ENCODE measurements around the gene FRAT1.
"Not testable (repeated sequence)": the region's sequence is repeated elsewhere in the genome, so short reads cannot be mapped to it uniquely, and the experiment has no call there.

The FRAT1 gene, protein sequence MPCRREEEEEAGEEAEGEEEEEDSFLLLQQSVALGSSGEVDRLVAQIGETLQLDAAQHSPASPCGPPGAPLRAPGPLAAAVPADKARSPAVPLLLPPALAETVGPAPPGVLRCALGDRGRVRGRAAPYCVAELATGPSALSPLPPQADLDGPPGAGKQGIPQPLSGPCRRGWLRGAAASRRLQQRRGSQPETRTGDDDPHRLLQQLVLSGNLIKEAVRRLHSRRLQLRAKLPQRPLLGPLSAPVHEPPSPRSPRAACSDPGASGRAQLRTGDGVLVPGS

DNA sequence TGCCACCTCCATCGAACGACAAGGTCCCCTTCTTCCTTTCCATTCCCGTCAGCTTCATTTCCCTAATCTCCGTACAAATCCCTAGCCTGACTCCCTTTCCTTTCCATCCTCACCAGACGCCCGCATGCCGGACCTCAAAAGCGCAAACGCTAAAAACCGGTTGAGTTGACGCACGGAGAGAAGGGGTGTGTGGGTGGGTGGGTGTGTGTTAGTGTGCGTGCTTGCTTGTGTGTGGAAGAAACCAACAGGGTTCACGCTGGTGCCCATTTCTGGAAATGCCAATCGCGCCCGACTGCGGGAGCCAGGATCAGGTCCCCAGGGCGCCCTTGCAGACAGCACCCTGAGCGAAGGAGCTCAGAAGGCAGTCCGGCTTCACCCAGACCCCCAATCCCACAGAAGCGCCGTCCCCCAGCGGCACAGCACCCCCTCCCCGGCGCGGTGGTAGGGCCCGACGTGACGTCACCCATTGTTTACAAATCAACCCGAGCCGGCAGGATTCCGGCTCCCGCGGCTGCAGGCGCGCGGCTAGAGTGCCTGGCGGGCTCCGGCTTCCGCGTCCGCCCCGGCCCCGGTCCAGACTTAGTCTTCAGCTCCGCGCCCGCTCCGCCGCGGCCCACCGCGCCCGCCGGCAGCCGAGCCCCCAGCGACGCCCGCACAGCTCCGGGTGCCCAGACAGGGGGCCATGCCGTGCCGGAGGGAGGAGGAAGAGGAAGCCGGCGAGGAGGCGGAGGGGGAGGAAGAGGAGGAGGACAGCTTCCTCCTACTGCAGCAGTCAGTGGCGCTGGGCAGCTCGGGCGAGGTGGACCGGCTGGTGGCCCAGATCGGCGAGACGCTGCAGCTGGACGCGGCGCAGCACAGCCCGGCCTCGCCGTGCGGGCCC, at the start of gene FRAT1:
Gene FRAT1 (plus strand): TSS at position 500 of the 880 bp plus-strand sequence. CDS start 183 bp downstream, at position 683.
- no peak for FAIRE-seq

DNA sequence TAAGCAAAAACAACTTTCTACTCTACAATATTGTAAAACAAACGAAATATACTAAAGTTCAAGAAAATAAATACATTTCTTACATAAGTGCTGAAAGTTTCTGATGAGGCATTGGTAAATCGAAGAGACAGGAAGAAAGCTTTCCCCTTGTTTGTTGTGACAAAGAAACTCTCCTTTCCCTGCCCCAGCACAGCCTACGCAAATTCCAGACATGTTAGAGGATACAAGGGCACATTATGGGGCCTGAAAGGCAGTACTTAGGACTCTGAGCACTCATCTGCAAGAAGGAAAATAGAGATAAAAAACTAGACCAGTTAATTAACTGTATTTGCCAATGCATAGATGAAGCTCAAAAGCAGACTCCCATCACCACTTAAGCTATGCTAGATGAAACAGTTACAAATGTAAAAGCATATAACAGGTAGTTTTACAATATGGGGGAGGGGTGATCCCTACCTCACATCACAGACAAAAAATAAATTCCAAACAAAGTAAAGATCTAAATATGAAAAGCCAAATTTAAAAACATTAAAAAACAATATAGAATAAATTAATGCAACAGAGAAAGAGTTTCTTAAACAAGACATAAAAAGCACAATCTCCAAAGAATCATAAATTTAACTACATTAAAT, 48.4 kb upstream of the FRAT1 start:
- FAIRE-seq = peak; percentile 9

DNA sequence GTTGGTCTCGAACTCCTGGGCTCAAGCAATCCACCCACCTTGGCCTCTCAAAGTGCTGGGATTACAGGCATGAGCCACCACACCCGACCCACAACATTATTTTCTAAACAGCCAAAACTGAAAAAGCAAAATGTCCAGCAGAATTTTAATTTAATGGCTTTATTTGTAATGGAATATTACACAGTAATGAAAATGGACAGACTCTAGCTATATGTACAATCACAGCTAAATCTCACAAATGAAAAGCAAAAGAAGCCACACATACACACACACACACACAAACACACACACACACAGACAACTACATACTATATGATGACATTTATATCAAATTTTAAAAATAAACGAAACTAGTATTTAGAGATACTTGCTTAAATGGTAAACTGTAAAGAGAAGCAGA, 45.4 kb upstream of the FRAT1 start:
- no peak for FAIRE-seq

DNA sequence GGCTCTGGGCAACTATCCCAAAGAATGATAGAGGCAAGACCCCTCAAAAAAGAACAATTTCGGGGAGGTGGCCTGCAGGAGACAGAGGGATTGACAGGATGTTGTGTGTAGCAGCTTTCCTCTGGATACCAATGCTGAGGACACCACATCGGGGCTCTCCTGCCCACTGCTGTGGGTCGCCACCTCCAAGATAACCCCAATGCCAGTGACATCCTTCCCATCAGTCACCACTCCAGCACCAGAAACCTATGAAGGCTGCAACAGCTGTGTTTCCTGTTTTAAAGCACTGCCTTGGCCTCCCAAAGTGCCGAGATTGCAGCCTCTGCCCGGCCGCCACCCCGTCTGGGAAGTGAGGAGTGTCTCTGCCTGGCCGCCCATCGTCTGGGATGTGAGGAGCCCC, 44.2 kb upstream of the FRAT1 start:
- FAIRE-seq = no peak

DNA sequence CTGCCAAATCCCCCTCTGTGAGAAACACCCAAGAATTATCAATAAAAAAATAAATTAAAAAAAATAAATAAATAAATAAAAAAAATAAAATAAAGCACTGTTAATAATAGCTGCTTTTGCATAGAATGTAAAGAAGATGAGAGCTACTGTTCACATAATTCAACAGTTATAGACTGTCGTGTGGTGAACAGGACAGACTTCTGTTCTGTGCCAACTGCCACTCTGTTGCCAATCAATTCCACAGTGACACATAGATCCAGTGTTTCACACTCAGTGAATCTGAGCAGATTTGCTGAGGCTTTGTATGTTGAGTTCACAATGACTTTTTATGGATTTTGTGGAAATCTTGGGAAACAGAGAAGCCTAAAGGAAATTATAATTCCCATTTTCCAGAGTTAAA, 41.5 kb upstream of the FRAT1 start:
- FAIRE-seq = no peak

DNA sequence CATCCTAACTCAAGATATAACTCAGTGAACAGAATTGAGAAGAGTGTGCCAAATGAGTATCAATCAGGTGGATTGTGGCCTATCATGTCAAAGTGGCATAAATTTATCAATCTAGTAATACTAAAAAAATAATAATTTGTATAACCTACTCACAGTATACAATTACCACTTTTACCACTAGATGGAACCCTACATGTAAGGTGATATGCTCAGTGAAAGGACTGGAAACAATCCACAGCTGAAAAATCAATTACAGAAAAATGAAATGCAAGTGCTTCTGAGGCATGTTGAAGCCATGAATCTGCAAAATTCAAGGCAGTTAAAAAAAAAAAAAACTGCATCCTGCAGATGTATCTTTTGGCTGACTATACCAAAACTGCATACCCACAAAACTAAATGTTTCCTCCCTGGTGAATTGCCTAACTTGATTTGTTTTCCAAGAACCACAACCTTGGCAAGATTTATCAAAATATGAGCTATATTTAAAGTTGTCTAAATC, 40.5 kb upstream of the FRAT1 start:
- peak; percentile 96 for FAIRE-seq

DNA sequence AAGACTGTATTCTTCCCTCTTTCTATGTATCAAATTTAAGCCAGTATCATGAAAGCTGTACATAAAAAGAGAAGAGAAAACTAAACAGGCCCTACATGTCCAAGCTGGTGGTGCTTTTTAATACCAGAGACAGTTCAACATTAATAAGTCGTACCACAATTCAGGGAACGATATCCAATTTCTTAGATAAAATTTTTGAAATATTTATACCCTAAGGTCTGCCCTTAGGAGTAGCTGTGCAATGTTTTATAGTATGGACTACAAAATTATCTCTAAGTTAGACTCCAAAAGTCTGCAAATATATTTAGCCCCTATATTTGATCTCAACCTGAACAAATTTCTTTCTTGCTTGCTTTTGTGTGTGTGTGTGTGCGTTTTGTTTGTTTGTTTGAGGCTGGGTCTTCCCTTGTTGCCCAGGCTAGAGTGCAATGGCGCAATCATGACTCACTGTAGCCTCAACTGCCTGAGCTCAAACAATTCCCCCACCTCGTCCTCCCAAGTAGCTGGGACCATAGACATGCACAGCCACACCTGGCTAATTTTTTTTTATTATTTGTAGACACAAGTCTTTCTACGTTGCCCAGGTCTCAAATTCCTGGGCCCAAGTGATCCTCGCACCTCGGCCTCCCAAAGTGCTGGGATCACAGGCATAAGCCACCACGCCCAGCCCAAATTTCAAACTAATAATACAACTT, 39.8 kb upstream of the FRAT1 start:
- FAIRE-seq = no peak

DNA sequence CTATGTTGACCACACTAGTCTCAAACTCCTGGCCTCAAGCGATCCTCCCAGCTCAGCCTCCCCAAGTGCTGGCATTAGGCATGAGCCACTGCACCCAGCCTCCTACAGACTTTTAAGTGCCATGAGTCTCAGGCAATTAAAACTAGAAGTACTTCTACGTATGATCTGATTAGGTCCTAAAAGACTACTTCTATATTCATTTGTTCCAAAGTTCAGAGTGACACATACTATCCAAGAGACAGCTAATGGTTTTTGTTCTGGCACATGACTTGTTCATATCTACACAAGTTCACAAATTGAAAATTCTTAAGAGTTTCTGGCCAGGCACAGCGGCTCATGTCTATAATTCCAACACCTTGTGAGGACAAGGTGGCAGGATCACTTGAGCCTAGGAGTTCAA, 38.3 kb upstream of the FRAT1 start:
- no peak for FAIRE-seq

DNA sequence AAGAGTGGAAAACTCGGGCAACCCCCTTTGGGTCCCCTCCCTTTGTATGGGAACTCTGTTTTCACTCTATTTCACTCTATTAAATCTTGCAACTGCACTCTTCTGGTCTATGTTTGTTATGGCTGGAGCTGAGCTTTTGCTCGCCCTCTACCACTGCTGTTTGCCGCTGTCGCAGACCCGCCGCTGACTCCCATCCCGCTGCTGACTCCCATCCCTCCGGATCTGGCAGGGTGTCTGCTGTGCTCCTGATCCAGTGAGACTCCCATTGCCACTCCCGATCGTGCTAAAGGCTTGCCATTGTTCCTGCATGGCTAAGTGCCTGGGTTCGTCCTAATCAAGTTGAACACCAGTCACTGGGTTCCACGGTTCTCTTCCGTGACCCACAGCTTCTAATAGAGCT, 29.0 kb upstream of the FRAT1 start:
- not testable (repeated sequence) for FAIRE-seq

DNA sequence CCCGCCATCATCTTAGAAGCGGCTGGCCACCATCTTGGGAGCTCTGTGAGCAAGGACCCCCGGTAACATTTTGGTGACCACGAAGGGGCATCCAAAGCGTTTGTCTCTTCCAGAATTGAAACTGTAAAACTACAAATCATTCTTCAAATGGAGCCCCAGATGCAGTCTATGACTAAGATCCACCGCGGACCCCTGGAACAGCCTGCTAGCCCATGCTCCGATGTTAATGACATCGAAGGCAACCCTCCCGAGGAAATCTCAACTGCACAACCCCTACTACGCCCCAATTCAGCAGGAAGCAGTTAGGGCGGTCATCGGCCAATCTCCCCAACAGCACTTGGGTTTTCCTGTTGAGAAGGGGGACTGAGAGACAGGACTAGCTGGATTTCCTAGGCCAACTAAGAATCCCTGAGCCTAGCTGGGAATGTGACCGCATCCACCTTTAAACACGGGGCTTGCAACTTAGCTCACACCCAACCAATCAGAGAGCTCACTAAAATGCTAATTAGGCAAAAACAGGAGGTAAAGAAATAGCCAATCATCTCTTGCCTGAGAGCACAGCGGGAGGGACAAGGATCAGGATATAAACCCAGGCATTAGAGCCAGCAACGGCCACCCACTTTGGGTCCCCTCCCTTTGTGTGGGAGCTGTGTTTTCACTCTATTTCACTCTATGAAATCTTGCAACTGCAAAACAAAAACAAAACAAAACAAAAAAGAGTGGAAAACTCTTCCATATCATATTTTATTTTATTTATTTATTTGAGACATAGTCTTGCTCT, 28.3 kb upstream of the FRAT1 start:
- not testable (repeated sequence) for FAIRE-seq

DNA sequence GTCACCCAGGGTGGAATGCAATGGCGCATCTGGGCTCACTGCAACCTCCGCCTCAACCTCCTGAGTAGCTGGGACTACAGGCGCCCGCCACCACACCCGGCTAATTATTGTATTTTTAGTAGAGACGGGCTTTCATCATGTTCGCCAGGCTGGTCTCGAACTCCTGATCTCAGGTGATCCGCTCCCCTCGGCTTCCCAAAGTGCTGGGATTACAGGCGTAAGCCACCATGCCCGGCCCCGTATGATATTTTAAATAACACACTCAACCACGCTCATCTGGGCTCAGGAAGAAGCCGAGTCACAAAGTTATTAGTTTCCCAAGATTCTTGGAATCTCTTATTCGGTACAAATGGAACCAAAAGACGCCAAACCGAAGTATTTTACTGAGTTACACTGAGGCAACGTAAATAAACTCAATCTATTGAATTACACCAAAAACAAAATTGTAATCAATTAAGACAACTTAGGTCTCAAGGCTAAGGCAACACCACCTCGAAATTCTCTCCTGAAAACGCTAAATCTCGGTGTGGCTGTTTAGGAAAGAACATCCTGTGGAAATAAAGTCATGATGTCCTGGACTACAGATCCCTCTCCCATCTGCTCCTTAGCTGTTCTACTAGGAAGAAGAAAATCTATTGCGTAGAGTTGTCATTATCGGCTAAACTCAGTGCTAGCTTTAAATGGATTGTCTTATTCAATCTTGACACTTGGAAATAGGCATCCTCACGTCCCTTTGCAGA, 27.5 kb upstream of the FRAT1 start:
- no peak for FAIRE-seq

DNA sequence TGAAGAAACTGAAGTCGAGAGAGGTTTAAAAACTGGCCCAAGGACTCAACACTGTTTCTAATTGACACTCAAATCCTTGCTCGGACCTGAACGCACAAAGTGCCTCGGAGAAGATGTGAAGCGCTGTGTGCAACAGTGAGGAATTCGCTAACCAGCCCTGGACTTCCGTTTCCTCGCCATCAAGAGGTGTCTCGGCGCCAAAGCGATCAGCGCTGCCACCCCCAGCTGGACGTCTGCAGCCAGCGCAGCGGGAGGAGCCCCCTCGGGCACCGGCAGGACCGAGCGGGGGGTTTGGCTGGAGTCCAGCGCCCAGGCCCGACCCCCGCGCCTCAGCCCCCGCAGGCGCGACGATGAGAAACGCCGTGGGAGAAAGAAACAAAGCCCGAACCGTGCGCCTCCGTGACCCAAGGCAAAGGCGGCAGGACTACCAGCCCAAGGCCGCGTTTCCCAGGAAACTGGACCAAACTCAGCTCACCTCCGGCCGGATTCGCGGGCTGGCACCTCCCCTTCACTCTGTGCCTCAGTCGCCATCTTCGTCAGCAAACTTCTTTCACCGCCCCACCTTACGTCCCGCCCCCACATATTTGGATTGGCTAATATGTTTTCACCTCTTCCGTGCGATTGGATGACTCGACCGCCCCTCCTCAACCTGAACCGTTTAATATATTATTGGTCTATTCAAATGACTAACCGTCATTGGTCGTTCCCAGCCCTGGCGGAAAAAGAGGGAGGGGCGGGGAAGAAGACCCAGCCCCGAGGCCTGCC, 26.8 kb upstream of the FRAT1 start, which contains the start of gene ARHGAP19:
Gene ARHGAP19 (minus strand): TSS at position 541 of the 765 bp plus-strand sequence. CDS start 10 bp downstream, at position 531.
- peak; percentile 77 for FAIRE-seq

DNA sequence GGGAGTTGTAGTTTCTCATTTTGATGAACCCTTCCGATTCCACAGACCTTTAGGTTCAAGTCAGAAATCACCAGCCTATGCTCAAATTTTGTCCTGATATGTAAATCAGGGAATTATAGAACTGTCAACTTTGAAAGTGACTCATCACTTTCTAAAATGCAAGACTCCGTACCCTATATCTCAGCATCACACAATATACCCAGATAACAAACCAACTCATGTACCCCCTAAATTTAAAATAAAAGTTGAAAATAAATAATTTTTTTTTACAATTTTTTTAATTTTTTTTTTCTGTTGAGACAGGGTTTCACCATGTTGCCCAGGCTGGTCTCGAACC, 26.2 kb upstream of the FRAT1 start:
- no peak for FAIRE-seq

DNA sequence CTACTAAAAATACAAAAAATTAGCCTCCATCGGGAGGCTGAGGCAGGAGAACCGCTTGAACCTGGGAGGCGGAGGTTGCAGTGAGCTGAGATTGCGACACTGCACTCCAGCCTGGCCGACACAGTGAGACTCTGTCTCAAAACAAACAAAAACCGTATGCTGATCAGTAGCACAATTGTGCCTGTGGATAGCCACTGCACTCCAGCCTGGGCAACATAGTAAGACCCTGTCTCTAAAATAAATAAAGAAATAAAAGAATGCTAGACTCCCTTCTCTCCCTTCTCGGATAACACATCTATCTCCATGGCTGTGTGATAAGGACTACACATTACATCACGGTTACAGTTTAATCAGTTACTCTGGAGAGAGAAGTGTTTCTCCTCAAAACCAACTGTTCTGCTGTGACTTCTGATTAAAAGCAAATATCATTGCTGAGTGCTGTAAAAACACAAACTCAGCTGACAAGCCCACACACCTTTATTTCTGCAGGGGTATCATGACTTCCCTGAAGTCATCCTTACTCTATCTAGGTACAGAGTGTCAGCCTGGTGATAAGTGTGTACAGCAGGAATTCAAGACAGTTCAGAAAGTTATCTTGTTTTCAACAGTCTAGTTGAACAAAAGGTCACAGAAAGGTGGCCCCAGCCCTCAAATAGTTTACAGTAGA, 21.4 kb upstream of the FRAT1 start:
- FAIRE-seq = no peak

DNA sequence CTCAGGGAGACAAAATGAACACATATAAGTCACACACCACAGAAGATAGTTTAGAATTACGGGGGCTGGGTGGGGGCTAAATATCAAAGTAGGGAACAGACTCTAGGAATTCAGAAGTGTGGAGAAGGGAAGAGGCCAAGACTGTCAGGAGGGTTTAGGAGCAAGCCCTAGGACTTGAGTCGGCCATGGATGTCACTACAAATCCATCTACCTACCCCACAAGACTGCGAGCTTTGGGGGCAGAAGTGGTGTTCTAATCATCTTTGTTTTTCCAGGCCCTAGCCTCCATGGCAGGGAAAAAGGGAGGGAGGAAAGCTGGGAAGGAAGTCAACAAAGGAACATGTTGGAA, 20.9 kb upstream of the FRAT1 start:
- FAIRE-seq = no peak

DNA sequence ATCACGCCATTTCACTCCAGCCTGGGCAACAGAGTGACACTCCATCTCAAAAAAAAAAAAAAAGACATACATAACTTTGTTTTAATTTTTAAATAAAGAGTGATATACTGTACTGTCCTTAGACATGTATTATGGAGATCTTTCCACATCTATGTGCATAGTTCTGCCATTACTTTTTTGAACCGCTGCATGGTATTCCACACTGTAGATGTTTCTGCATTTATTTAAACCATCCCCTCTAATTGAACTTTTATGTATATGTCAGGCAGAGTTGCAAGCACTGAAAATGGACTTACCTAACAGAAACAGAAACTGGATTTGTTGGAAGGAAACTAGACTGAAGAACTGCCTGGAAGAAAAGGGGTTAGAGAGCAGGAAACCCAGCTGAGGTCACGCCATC, 18.1 kb upstream of the FRAT1 start:
- FAIRE-seq = no peak

DNA sequence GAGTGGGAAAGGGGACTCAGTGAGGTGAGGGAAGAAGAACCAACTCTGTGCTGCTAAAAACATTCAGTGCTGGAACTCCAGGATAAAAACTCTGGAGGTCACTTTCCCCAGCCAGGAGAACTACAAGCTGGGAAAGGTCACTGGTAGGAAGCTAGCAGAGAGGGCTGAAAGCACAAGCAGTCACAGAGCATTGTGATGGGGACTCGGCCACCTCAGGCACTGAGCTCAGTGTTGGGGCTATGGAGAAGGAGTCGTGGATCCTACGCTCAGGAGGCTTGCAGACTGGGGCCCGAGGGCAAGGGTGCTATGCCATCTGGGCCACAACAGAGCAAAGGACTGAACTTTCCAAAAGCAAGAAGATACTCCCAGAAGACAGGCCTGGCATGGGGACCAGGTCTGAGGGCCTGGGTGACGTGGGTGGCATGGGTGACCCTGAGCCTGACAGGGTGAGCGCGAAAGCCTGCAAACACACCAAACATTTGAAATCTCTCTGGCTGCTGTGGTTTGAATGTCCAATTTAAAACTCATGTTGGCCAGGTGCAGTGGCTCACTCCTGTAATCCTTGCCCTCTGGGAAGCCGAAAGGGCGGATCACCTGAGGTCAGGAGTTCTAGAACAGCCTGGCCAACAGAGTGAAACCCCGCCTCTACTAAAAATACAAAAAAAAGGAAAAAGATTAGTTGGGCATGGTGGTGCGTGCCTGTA, 16.8 kb upstream of the FRAT1 start:
- FAIRE-seq = no peak

DNA sequence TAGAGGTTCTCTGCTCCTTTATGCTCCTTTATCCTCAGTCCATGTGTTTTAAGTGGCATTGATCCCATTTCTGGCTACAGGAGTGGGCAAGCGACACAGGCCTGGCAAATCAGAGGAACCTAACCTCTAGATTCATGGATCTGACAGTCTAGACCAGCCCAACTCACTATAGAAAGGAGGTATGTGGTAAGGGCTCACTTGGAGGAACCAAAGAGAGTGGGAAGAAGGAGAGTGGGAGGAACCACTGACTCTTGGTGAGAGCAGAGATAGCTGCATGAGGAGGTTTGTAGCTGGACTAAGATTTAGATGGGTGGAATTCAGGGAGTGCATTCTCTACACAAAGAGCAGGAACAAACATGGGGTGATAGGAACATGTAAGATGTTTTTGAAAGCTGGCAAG, 11.6 kb upstream of the FRAT1 start:
- no peak for FAIRE-seq

Measured in islet of Langerhans (tissue), 1 donor.